Right atrium auricular region (tissue), 2 donors: ENCODE data around the gene POLR2B. TPM values are rescaled to one million over a fixed set of nuclear protein-coding genes. Genes with fewer than 3 reads are reported as not detected.
"Not testable (repeated sequence)": the region's sequence is repeated elsewhere in the genome, so short reads cannot be mapped to it uniquely, and the experiment has no call there.

Source experiments
- DNase-seq: peaks from one replicate; pipeline ENCODE4 v3.0.0-alpha.2; 2019; ENCODE audit warnings: low spot score
- H3K27ac ChIP-seq, 2 donors: fragments of 200-600 bp; sonication (generic); 1 replicate in 1 of 2; 2 replicates in 1 of 2; pipeline ENCODE4 v1.5.1; 2016 to 2019
- H3K27me3 ChIP-seq, 2 donors: fragments of 200-600 bp; sonication (generic); one replicate each; pipeline versions ENCODE4 v1.5.1 to v1.6.0; 2017 to 2019
- H3K36me3 ChIP-seq: fragments of 200-600 bp; sonication (generic); one replicate; pipeline ENCODE4 v1.5.1; 2016
- H3K4me1 ChIP-seq, 2 donors: fragments of 200-600 bp; sonication (generic); one replicate each; pipeline versions ENCODE4 v1.5.1 to v1.6.0; 2017 to 2019
- H3K4me3 ChIP-seq, 2 donors: fragments of 200-600 bp; sonication (generic); 1 replicate in 1 of 2; 2 replicates in 1 of 2; pipeline ENCODE4 v1.5.1; 2017 to 2019; ENCODE audit warnings: mild to moderate bottlenecking in 1 of 2, moderate library complexity in 1 of 2
- H3K9me3 ChIP-seq, 2 donors: fragments of 200-600 bp; sonication (generic); one replicate each; pipeline ENCODE4 v1.5.1; 2019
- CTCF ChIP-seq, 2 donors: fragments of 200-600 bp; sonication (generic); IDR thresholded peaks; one replicate each; pipeline ENCODE4 v1.5.1; 2019; ENCODE audit warnings: antibody characterized with exemption in 2 of 2
- total RNA-seq, 2 donors: library from RNA; depleted of rRNA; stranded (reverse); fragments of >200 nt; gene quantifications; one replicate each; pipeline ENCODE4 v1.1.0, GENCODE V29; 2016

The POLR2B gene
- total RNA-seq, 2 donors from 2014 or later: 55.3 to 56.2 TPM

- no peak for TF ChIP-seq CTCF (IDR thresholded peaks at IDR 0.05)
- no peaks in the 10 kb centered on the region for H3K36me3 ChIP-seq
- H3K9me3 ChIP-seq: no peaks in the 10 kb centered on the region
- H3K27ac ChIP-seq: peak overlapping the region in 1 of 2 donors; percentile 54
- H3K4me1 ChIP-seq: peaks cover 0 to 57% of the 10 kb centered on the region in 2 donors
- H3K27me3 ChIP-seq: no peaks in the 10 kb centered on the region
- no peak overlapping the region for H3K4me3 ChIP-seq
- peak; percentile 59 for DNase-seq
These were observed 74.8 kb downstream of the POLR2B start for GRCh38 chr4:57053508-57053907.

- H3K4me1 ChIP-seq: peaks cover 0 to 48% of the 10 kb centered on the region in 2 donors
These were observed 77.2 kb downstream of the POLR2B start for GRCh38 chr4:57055886-57056285.

DNA sequence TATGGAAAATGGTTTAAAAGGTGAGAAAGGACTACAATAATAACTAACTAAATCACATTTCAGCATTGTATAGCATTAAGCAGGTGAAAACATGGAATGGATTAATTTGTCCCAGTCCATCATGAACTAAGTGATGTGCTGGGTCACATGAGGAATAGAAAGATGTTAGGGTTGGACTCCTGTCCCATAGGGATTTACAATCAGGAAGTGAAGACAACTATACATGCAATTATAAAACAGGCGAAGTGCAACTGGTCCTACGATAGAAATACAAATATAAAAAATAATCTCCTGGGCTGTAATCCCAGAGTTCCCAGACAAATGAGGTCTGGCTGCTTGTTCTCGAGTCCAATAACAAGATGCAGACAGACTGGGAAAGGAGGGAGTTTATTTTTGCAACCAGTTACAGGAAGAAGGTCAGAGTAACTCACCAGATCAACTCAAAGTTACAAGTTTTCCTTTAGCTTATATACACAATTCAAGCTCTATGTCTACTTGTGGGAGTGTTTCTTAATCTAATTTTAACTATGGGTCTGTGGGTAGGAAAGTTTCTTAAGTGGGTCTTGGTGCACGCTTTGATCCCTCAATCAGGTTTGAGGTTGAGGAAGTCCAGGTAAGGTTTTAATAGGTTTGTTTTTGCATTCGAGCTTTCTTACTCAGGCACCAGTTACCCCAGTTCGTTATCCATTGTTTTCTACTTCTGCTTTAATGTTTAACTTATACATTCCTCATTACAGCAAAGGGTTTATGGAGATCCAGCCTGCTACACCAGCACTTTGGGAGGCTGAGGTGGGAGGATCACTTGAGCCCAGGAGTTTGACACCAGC, 81.4 kb downstream of the POLR2B start:
- H3K4me3 ChIP-seq: no peak overlapping the region
- H3K4me1 ChIP-seq: peaks cover 0 to 64% of the 10 kb centered on the region in 2 donors
- no peaks in the 10 kb centered on the region for H3K36me3 ChIP-seq
- peak overlapping the region; percentile 47 to 86 for H3K27ac ChIP-seq
- no peaks in the 10 kb centered on the region for H3K27me3 ChIP-seq
- no peak for TF ChIP-seq CTCF (IDR thresholded peaks at IDR 0.05)
- no peak for DNase-seq
- H3K9me3 ChIP-seq: no peaks in the 10 kb centered on the region

More at GRCh38 chr4:57055886-57056285, 77.2 kb downstream of the POLR2B start:
- Histone ChIP-seq H3K27ac (peak overlapping the region; percentile 61 to 72), H3K9me3 (no peaks in the 10 kb centered on the region), H3K27me3 (no peaks in the 10 kb centered on the region), H3K36me3 (no peaks in the 10 kb centered on the region), H3K4me3 (peak overlapping the region in 1 of 2 donors; percentile 3)
- peak; percentile 72 for DNase-seq
- TF ChIP-seq CTCF (IDR thresholded peaks at IDR 0.05): no peak

DNA sequence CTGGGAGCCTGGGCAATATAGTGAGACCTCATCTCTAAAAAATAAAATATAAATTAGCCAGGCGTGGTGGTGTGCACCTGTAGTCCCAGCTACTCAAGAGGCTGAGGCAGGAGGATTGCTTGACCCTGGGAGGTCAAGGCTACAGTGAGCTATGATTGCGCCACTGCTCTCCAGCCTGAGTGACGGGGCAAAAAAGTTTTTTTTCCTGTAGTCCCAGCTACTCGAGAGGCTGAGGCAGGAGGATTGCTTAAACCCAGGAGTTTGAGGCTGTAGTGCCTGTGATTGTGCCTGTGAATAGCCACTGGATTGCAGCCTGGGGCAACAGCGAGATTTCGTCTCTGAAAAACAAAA, 82.0 kb downstream of the POLR2B start:
- not testable (repeated sequence) for H3K4me3 ChIP-seq, H3K36me3 ChIP-seq, H3K27me3 ChIP-seq, DNase-seq, H3K9me3 ChIP-seq
- Histone ChIP-seq H3K4me1 (peaks cover 0 to 66% of the 10 kb centered on the region in 2 donors), H3K27ac (peak overlapping the region; percentile 47 to 86)

GRCh38 chr4:57061395-57061794, 82.7 kb downstream of the POLR2B start:
- Histone ChIP-seq H3K27me3 (no peaks in the 10 kb centered on the region), H3K27ac (peak overlapping the region; percentile 47 to 86), H3K4me1 (peaks cover 0 to 66% of the 10 kb centered on the region in 2 donors), H3K36me3 (no peaks in the 10 kb centered on the region), H3K4me3 (no peak overlapping the region), H3K9me3 (no peaks in the 10 kb centered on the region)
- no peak for TF ChIP-seq CTCF (IDR thresholded peaks at IDR 0.05)
- DNase-seq: no peak

DNA sequence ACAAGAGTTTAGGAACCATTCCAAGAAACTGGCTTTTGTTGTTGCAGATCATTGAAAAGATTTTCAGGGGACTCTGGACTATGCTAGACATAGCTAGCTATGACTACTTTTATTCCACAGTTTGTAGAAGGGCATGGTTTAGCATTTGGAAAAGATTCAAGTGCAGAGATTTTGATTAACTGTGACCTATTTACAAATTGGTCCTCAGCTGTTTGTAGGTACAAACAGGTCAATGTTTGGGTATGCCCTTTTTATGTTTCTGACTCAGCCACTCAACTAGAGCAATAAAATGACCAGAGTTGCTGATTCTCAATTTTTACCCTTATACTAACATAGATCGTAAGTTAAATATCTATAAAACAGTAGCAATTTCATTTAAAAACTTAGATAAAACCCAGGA, 84.8 kb downstream of the POLR2B start:
- no peaks in the 10 kb centered on the region for H3K36me3 ChIP-seq
- no peak overlapping the region for H3K4me3 ChIP-seq
- H3K4me1 ChIP-seq: peaks cover 0 to 66% of the 10 kb centered on the region in 2 donors
- H3K27me3 ChIP-seq: no peaks in the 10 kb centered on the region
- H3K9me3 ChIP-seq: no peaks in the 10 kb centered on the region
- peak overlapping the region in 1 of 2 donors; percentile 86 for H3K27ac ChIP-seq
- no peak for TF ChIP-seq CTCF (IDR thresholded peaks at IDR 0.05)
- no peak for DNase-seq
